PC-3 (cell line): ENCODE data around the gene EXO5.

Experiments
- EZH2 ChIP-seq: fragments of 300-600 bp; sonication (generic); IDR thresholded peaks from one replicate; pipeline ENCODE4 v1.6.1; 2017; ENCODE audit warnings: antibody characterized with exemption, mild to moderate bottlenecking, low read length; ENCODE audit not compliant: unreplicated experiment
- TF ChIP-seq, protein P1 (sequence below): fragments of 300-600 bp; sonication (generic); conservative IDR thresholded peaks from 2 replicates; pipeline ENCODE4 v1.5.1; 2017; ENCODE audit warnings: antibody characterized with exemption, low read depth, mild to moderate bottlenecking, low read length

DNA sequence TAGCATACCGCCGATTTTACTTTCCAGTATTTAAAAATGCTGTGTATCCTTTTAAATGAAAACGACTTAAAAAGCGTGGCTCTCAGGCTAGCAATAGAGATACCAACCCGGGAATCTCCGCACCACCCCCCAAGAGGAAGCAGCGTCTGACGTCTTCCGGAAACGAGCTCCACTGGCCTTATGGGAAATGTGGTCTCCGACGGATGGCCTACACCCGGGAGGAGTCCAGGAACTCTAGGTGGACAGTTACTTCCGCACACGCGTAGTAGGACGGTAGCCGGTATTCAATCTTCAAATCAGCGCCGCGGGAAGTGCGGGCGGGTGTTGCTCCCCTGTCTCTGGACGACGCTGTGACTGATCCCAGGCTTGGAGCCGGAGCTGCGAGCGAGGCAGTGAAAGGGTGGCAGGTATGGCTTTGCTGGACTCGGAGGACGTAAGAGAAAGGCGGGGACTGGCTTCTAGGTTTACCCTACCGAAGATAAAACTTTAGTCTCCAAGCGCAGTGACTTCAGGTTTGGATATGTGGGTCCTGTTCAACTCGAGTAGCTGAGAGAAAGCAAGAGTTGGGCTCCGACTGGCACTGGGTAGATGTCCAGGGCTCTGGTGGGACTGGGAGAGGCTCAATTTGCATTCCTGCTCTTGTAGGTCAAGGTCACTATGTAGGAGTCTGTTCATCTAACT, 23.0 kb downstream of the EXO5 start, which contains the start of gene ZNF684:
- TF ChIP-seq, protein P1, sequence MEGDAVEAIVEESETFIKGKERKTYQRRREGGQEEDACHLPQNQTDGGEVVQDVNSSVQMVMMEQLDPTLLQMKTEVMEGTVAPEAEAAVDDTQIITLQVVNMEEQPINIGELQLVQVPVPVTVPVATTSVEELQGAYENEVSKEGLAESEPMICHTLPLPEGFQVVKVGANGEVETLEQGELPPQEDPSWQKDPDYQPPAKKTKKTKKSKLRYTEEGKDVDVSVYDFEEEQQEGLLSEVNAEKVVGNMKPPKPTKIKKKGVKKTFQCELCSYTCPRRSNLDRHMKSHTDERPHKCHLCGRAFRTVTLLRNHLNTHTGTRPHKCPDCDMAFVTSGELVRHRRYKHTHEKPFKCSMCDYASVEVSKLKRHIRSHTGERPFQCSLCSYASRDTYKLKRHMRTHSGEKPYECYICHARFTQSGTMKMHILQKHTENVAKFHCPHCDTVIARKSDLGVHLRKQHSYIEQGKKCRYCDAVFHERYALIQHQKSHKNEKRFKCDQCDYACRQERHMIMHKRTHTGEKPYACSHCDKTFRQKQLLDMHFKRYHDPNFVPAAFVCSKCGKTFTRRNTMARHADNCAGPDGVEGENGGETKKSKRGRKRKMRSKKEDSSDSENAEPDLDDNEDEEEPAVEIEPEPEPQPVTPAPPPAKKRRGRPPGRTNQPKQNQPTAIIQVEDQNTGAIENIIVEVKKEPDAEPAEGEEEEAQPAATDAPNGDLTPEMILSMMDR = no peak
- no peak for TF ChIP-seq EZH2
